Stomach smooth muscle (tissue), 2 donors: ENCODE data around the gene EFNB3.

Experiments used
- H3K27ac ChIP-seq: one replicate; pipeline ENCODE4 v1.7.0; 2013; ENCODE audit warnings: mild to moderate bottlenecking, low read length, inconsistent platforms
- H3K27me3 ChIP-seq, 2 donors: one replicate each; pipeline ENCODE4 v1.7.0; 2013; ENCODE audit warnings: low read length in 2 of 2; ENCODE audit not compliant: insufficient read depth in 2 of 2, control insufficient read depth in 1 of 2
- H3K36me3 ChIP-seq, 2 donors: one replicate each; pipeline ENCODE4 v1.7.0; 2013; ENCODE audit warnings: low read length in 2 of 2; ENCODE audit not compliant: control insufficient read depth in 2 of 2, insufficient read depth in 2 of 2
- H3K4me1 ChIP-seq: one replicate; pipeline ENCODE4 v1.7.0; 2013; ENCODE audit warnings: low read length; ENCODE audit not compliant: control insufficient read depth, insufficient read depth
- H3K4me3 ChIP-seq, 2 donors: one replicate each; pipeline ENCODE4 v1.7.0; 2013; ENCODE audit warnings: low read length in 2 of 2
- H3K9ac ChIP-seq, 2 donors: one replicate each; pipeline ENCODE4 v1.7.0; 2013; ENCODE audit warnings: low read length in 2 of 2, mild to moderate bottlenecking in 1 of 2
- H3K9me3 ChIP-seq, 2 donors: one replicate each; pipeline ENCODE4 v1.7.0; 2013; ENCODE audit warnings: low read length in 2 of 2; ENCODE audit not compliant: control insufficient read depth in 2 of 2
- donor health status: healthy.
- donor health status: Pancreatic carcinoma.

EFNB3 gene

GRCh38 chr17:7712111-7712771, 7.2 kb downstream of the EFNB3 start:
- H3K4me1 ChIP-seq: peaks cover 11% of the 10 kb centered on the region
- peaks cover 45 to 48% of the 10 kb centered on the region in 2 donors for H3K27me3 ChIP-seq
- H3K9me3 ChIP-seq: no peaks in the 10 kb centered on the region
- no peak overlapping the region for H3K9ac ChIP-seq
- H3K27ac ChIP-seq: no peak overlapping the region
- no peaks in the 10 kb centered on the region for H3K36me3 ChIP-seq
- H3K4me3 ChIP-seq: no peak overlapping the region

GRCh38 chr17:7713782-7714181, 8.8 kb downstream of the EFNB3 start:
- Histone ChIP-seq H3K4me1 (peaks cover 19% of the 10 kb centered on the region), H3K27ac (no peak overlapping the region), H3K27me3 (peaks cover 42 to 48% of the 10 kb centered on the region in 2 donors), H3K9me3 (no peaks in the 10 kb centered on the region), H3K9ac (no peak overlapping the region), H3K36me3 (no peaks in the 10 kb centered on the region), H3K4me3 (no peak overlapping the region)

DNA sequence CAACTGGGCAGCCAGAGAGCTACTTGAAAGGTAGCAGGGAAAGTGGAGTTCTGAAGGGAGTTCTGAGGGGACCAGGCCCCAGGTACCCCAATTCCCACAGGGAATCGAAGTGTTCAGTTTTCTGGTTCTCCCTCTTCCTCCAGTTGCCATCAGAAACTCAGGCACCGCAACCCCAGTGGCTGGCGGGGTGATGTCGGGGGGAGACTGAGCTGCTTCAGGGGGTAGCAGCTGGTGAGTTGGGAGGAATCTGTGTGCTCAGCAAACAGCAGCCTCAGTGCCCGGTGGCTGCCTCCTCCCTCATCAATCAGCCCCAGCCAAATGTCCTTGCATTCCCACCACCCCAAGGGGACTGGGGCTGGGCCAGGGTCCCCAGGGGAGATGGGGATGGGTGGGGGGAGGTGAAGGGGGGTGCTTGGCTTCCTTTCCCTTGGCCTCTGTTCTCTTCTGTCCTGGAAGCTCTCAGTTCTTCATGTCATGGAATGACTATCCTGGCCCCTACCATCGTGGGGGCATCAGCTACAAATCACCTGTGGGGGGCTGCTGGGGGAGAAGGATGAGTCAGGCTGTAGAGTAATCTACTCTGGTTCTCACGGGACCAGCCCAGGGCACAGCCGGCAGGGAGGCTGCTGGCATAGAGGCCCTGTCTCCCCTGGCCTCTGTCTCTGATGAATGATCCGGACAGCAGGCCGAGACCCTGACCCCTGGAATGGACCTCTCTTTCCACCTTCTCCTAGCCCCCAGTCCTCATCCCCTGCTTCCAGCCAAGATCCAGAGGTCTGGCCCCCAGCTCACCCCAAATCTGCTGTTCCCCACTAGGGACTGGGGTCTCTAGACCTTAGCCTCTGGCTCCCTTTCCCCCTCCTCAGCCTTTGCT, 10.0 kb downstream of the EFNB3 start:
- Histone ChIP-seq H3K9me3 (no peaks in the 10 kb centered on the region), H3K4me3 (no peak overlapping the region), H3K27ac (no peak overlapping the region), H3K9ac (no peak overlapping the region), H3K27me3 (peaks cover 36 to 44% of the 10 kb centered on the region in 2 donors), H3K36me3 (no peaks in the 10 kb centered on the region), H3K4me1 (peaks cover 19% of the 10 kb centered on the region)

GRCh38 chr17:7715936-7716886, 11.2 kb downstream of the EFNB3 start:
- H3K27ac ChIP-seq: no peak overlapping the region
- peaks cover 26 to 32% of the 10 kb centered on the region in 2 donors for H3K27me3 ChIP-seq
- H3K4me3 ChIP-seq: peak overlapping the region; percentile 64 to 72
- H3K36me3 ChIP-seq: no peaks in the 10 kb centered on the region
- peaks cover 19% of the 10 kb centered on the region for H3K4me1 ChIP-seq
- no peaks in the 10 kb centered on the region for H3K9me3 ChIP-seq
- peak overlapping the region; percentile 53 to 72 for H3K9ac ChIP-seq

GRCh38 chr17:7716901-7717755, 12.1 kb downstream of the EFNB3 start, which contains the start of gene DNAH2:
Gene DNAH2, plus strand, starts transcription at chr17:7717744. Its CDS starts 1,991 bp downstream, at chr17:7719735.
- H3K36me3 ChIP-seq: no peaks in the 10 kb centered on the region
- H3K9ac ChIP-seq: peak within 1 kb of the TSS; percentile 53 to 72
- H3K27me3 ChIP-seq: peaks cover 17 to 23% of the 10 kb centered on the region in 2 donors
- H3K4me1 ChIP-seq: peaks cover 19% of the 10 kb centered on the region
- H3K9me3 ChIP-seq: no peaks in the 10 kb centered on the region
- peak within 1 kb of the TSS; percentile 64 to 72 for H3K4me3 ChIP-seq
- no peak within 1 kb of the TSS for H3K27ac ChIP-seq

DNA sequence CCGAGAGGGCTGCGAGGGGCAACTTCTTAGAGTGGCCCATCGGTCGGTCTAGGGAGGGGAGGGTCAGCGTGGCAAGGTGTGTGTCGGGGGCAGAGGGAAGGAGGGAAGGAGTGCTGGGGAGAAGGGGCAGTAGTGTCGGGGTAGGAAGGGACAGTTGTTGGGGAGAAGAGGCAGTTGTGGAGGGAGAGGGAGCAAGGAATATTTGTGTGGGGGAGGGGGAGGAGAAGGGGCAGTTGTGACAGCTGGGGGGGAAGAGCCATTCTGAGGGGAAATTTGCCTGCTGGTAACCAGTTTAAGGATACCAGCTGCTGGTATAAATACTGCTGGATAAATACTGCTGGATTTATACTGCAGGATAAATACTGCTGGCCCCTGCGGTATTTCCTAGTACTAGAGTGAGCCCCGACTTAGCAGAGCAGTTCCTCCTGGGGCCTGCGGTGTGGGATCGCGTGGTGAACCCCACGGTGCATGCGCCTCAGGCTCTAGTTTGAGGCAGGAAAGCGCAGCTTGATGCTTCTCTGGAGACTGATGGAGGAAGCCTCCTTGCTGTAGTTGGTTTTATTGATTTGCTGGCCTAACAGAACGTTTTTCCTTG, 12.9 kb downstream of the EFNB3 start:
- Histone ChIP-seq H3K4me3 (peak overlapping the region; percentile 64 to 72), H3K27me3 (peaks cover 16% of the 10 kb centered on the region in 2 donors), H3K9ac (peak overlapping the region in 1 of 2 donors; percentile 53), H3K27ac (no peak overlapping the region), H3K9me3 (no peaks in the 10 kb centered on the region), H3K36me3 (no peaks in the 10 kb centered on the region), H3K4me1 (peaks cover 17% of the 10 kb centered on the region)

DNA sequence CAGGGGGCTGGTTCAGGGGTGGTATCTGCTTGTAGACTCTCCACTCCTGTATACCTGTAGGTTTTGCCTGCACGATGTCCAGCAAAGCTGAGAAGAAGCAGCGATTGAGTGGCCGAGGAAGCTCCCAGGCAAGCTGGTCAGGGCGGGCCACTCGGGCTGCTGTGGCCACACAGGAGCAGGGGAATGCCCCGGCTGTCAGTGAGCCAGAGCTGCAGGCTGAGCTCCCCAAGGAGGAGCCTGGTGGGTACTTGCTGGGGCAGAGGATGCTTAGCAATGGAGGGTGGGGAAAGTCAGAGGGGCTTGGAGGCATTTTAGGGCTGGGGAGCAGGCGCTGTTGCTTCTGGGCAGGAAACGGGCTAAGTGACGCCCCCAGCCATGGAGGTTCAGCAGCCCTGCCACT, 14.7 kb downstream of the EFNB3 start:
- Histone ChIP-seq H3K4me3 (no peak overlapping the region), H3K27me3 (peaks cover 11% of the 10 kb centered on the region in 2 donors), H3K9me3 (no peaks in the 10 kb centered on the region), H3K36me3 (no peaks in the 10 kb centered on the region), H3K9ac (no peak overlapping the region), H3K4me1 (peaks cover 17% of the 10 kb centered on the region), H3K27ac (no peak overlapping the region)

- Histone ChIP-seq H3K9ac (no peak overlapping the region), H3K27me3 (peaks cover 6 to 9% of the 10 kb centered on the region in 2 donors), H3K4me3 (no peak overlapping the region), H3K4me1 (peaks cover 17% of the 10 kb centered on the region), H3K27ac (no peak overlapping the region), H3K9me3 (no peaks in the 10 kb centered on the region), H3K36me3 (no peaks in the 10 kb centered on the region)
Observed at GRCh38 chr17:7720125-7720524, 15.1 kb downstream of the EFNB3 start.

- H3K9ac ChIP-seq: no peak overlapping the region
- H3K9me3 ChIP-seq: no peaks in the 10 kb centered on the region
- no peak overlapping the region for H3K4me3 ChIP-seq
- H3K36me3 ChIP-seq: no peaks in the 10 kb centered on the region
- H3K27ac ChIP-seq: no peak overlapping the region
- H3K27me3 ChIP-seq: peaks cover 4 to 5% of the 10 kb centered on the region in 2 donors
- H3K4me1 ChIP-seq: peaks cover 11% of the 10 kb centered on the region
Observed at GRCh38 chr17:7721612-7722011, 16.6 kb downstream of the EFNB3 start.
